Activated CD4-positive, alpha-beta T cell treated with anti-CD3 and anti-CD28 coated beads, Interleukin-2, amount 50 U/mL, for 1 hour (primary cell): ENCODE measurements around the gene LNX2.
A peak's percentile ranks its signal among the peaks of the same experiment; 100 is the strongest.
"Not testable (repeated sequence)": the region's sequence is repeated elsewhere in the genome, so short reads cannot be mapped to it uniquely, and the experiment has no call there.

Source experiments
- DNase-seq: peaks from one replicate; pipeline ENCODE4 v3.0.0-alpha.2; 2020

Gene LNX2

DNA sequence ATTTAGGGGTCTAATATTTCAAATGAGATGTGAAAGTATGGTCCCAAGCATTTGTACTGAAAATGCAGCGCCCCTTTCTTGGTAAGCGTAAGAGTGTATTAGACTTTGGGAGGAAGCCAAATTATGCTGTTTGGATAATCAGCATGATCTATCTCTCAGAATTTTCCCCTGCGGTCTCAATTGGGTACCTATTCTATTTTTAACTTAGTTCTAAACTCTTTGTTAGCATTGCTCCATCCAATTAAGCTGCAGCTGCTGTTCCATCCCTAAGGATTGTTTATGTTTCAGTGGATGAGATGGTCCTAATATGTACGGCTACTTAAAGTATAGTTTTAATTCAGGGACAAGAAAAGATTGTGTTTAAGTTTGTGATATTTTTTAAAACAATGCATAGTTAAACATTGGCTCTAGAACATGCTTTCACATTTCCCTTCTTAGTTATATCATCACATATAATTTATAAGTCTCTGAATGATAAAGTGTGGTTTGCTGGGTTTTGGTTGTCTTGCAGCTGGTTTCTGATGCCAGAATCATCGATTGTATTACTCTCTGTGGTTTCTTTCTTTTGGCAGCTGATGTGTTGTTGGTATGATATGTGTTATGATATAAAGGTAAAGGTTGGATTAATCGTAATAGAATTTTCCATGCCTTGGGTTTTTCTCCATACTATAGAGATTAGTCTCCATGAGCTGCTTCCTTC is 16.4 kb upstream of the LNX2 start:
- no peak for DNase-seq

- no peak for DNase-seq
Observed at GRCh38 chr13:27635266-27635665, 14.9 kb upstream of the LNX2 start.

DNA sequence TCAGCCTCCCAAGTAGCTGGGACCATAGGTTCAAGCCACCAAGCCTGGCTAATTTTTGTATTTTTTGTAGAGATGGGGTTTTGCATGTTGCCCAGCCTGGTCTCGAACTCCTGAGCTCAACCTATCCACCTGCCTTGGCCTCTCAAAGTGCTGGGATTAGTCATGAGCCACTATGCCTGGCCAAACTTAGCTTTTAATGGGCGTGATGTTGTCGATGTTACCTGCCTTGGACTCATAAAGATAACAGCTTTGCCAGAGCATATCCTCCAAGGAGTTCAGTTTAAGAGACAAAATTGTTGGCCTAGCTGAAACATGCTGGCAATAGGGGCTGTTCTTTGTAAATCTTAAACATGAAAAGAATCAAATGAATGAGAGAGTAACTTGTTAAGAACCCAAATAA is 14.5 kb upstream of the LNX2 start:
- DNase-seq: no peak

DNA sequence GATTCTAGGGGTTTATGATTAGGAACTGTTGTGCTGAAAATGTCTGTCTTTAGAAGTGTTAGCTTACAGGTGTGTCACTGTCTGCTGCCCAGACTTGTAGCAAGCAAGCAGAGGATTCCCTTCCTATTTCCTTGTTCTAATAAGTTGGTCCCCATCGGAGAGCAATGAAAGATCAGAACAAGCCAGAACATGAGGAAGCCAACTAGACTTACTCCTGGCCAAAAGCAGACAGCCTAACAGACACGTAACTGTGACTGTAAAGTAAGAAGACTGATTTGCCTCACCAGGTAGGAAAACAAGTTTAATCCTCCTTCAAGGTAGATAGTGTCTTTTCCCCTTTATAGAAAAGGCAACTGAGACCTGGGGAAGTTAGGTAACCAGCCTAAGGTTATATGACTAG is 13.9 kb upstream of the LNX2 start:
- DNase-seq: no peak

GRCh38 chr13:27632648-27633047 is 12.3 kb upstream of the LNX2 start:
- no peak for DNase-seq

- DNase-seq: no peak
Observed at GRCh38 chr13:27632214-27632613, 11.9 kb upstream of the LNX2 start.

GRCh38 chr13:27631665-27632064 is 11.3 kb upstream of the LNX2 start:
- no peak for DNase-seq

GRCh38 chr13:27631156-27631555 is 10.8 kb upstream of the LNX2 start:
- DNase-seq: no peak

DNA sequence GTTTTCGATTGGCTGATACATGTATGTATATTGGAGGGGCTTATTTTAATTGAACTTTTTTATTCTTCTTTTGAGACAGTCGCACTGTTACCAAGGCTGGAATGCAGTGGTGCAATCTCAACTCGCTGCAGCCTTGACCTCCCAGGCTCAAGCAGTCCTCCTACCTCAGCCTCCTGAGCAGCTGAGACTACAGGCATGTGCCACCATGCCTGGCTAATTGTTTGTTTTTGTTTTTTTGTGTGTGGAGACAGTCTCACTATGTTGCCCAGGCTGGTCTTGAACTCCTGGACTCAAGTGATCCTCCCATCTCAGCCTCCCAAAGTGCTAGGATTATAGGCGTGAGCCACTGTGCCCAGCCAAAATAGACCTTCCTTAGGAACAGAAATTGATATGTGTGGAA is 8.4 kb upstream of the LNX2 start:
- DNase-seq: not testable (repeated sequence)

DNA sequence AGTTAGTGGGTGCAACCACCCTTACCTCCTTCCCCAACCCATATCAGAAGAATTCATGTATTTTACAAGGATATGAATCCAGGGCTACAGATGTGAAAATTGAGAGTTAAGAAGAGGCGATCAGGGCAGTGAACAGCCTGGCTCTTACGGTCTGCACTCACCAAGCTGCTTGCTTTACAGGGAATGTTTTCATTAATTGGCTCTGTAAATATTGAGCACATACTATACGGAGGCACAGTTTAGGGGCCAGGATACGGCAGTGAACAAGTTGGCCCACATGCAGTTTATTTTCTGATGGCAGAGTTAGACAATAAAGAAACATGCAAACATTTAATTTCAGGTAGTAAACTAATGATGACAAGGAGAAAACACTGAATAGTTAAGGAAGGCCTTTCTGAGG is 7.8 kb upstream of the LNX2 start:
- no peak for DNase-seq

- DNase-seq: no peak
Observed at GRCh38 chr13:27627380-27627779, 7.1 kb upstream of the LNX2 start.

- DNase-seq: no peak
Observed at GRCh38 chr13:27625839-27626238, 5.5 kb upstream of the LNX2 start.

DNA sequence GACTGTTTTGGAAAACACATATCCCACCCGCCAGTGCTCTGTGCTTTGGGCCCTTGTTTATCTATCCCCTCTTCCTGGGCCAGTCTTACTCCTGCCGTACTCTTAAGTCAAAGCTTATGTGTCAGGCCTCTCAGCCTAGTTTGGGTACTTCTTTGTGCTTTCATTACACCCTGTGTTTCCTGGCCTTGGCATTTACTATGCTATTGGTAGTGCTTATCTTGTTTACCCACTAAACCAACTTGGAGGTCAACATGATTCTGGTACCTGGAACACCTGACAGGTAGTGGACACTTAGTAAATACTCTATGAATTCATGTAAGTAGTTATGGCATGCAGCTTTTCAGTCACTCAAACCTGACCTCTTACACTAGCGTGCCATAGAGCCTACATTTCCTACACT is 3.7 kb upstream of the LNX2 start:
- DNase-seq: no peak

DNA sequence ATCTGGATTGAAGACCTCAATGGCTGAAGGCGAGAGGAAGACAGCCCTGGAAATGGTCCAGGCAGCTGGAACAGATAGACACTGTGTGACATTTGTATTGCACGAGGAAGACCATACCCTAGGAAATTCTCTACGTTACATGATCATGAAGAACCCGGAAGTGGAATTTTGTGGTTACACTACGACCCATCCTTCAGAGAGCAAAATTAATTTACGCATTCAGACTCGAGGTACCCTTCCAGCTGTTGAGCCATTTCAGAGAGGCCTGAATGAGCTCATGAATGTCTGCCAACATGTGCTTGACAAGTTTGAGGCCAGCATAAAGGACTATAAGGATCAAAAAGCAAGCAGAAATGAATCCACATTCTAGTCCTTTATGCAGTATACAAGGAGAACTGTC is 2.6 kb upstream of the LNX2 start:
- DNase-seq: no peak

- DNase-seq: no peak
Observed at GRCh38 chr13:27622102-27622820, 1.9 kb upstream of the LNX2 start.

GRCh38 chr13:27621366-27622101 is 1.2 kb upstream of the LNX2 start, which contains the start of gene POLR1D:
POLR1D (plus strand) TSS chr13:27621892; CDS start chr13:27621984, 92 bp downstream.
- DNase-seq: peak; percentile 78

GRCh38 chr13:27621116-27621365 is 712 bp upstream of the LNX2 start:
- no peak for DNase-seq

- peak; percentile 45 for DNase-seq
Observed at GRCh38 chr13:27619728-27620376, 477 bp downstream of the LNX2 start.

- no peak for DNase-seq
Observed at GRCh38 chr13:27619093-27619727, 1.1 kb downstream of the LNX2 start.

DNA sequence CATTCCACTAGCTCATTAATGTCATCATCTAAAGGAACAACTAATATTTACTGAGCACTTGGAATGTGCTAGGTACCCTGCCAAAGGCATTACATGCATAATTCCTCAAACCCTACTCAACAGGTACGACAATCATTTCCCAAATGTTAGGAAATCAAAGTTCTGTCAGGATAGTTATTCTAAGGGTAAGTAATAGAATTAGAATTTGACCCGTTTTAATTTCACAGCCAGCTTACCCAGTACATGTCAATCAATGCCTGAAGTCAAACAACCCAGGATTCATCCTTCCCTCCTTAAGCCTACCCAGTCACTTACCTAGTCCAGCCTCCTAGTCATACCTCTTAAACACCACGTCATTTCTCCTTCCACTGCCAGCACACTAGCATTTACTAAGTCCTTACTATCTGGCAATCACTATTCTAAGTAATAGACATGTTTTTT is 2.4 kb downstream of the LNX2 start:
- no peak for DNase-seq

GRCh38 chr13:27613628-27614027 is 6.7 kb downstream of the LNX2 start:
- no peak for DNase-seq

GRCh38 chr13:27607125-27607524 is 13.2 kb downstream of the LNX2 start:
- DNase-seq: no peak

DNA sequence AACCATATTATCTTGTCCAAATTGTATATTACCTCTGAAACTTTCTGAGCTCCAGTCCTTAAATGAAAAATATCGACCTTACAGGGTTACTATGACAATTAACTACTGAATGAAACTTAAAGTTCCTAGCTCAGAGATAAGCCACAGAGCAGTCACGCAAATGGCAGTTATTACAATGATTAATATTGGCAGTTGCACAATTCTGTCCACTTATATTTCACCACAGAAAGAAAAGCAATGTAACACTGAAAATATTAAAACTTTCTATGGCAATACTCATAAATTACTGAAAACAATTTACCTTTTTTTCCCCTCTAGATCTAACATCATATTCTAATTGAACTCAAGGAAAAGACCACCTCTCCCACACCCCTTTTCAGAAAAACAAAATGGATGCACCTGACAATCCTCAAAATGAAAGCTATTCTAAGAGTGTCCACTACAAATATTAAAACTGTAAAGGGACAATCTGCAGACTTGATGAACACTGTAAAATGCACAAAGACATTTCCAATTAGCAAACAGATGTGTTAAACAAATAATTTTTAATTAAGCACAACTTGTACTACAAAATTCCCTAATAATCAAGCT is 14.6 kb downstream of the LNX2 start:
- no peak for DNase-seq
